Mesendoderm (in vitro differentiated cells): ENCODE measurements around the gene CACNB1.
A peak's percentile ranks its signal among the peaks of the same experiment; 100 is the strongest.

ENCODE experiments used
- DNase-seq: peaks from one replicate; pipeline ENCODE4 v3.0.0; 2013
- H2AK5ac ChIP-seq: 2 replicates; pipeline ENCODE4 v1.6.1; 2013; ENCODE audit warnings: low read length, inconsistent platforms
- H2BK120ac ChIP-seq: 2 replicates; pipeline ENCODE4 v1.6.1; 2013; ENCODE audit warnings: low read depth, mild to moderate bottlenecking, low read length, moderate library complexity, mixed read lengths
- H2BK15ac ChIP-seq: replicated peaks from 2 replicates; pipeline ENCODE4 v1.6.1; 2013; ENCODE audit warnings: low read depth, mild to moderate bottlenecking, moderate library complexity
- H2BK5ac ChIP-seq: 2 replicates; pipeline ENCODE4 v1.6.1; 2013; ENCODE audit warnings: low read length, inconsistent platforms
- H3K18ac ChIP-seq: 2 replicates; pipeline ENCODE4 v1.6.1; 2013; ENCODE audit warnings: mild to moderate bottlenecking, low read length, mixed read lengths
- H3K23ac ChIP-seq: one replicate; pipeline ENCODE4 v1.6.1; 2013; ENCODE audit warnings: low read length
- H3K27ac ChIP-seq: 2 replicates; pipeline ENCODE4 v1.5.1; 2013; ENCODE audit warnings: low read depth, mild to moderate bottlenecking, inconsistent platforms, low read length, moderate library complexity
- H3K27me3 ChIP-seq: 2 replicates; pipeline ENCODE4 v1.6.1; 2013; ENCODE audit warnings: low read length, control low read depth, mild to moderate bottlenecking, inconsistent platforms; ENCODE audit not compliant: insufficient read depth, poor library complexity
- H3K36me3 ChIP-seq: 2 replicates; pipeline ENCODE4 v1.6.1; 2013; ENCODE audit warnings: low read length, inconsistent platforms; ENCODE audit not compliant: control insufficient read depth, insufficient read depth
- H3K4ac ChIP-seq: one replicate; pipeline ENCODE4 v1.6.1; 2013; ENCODE audit warnings: low read depth, mild to moderate bottlenecking, low read length, moderate library complexity
- H3K4me1 ChIP-seq: 2 replicates; pipeline ENCODE4 v1.6.1; 2013; ENCODE audit warnings: low read depth, low read length, inconsistent platforms; ENCODE audit not compliant: control insufficient read depth
- H3K4me2 ChIP-seq: 2 replicates; pipeline ENCODE4 v1.6.1; 2013; ENCODE audit warnings: low read length
- H3K4me3 ChIP-seq: 2 replicates; pipeline ENCODE4 v1.5.1; 2013; ENCODE audit warnings: mild to moderate bottlenecking, low read length
- H3K56ac ChIP-seq: one replicate; pipeline ENCODE4 v1.6.1; 2013; ENCODE audit warnings: low read length
- H3K79me1 ChIP-seq: 2 replicates; pipeline ENCODE4 v1.6.1; 2013; ENCODE audit warnings: low read length, inconsistent platforms
- H3K79me2 ChIP-seq: 2 replicates; pipeline ENCODE4 v1.6.1; 2013; ENCODE audit warnings: mild to moderate bottlenecking, low read length; ENCODE audit not compliant: control insufficient read depth, insufficient read depth
- H3K9ac ChIP-seq: 2 replicates; pipeline ENCODE4 v1.6.1; 2013; ENCODE audit warnings: low read length, inconsistent platforms
- H4K5ac ChIP-seq: one replicate; pipeline ENCODE4 v1.6.1; 2013; ENCODE audit warnings: low read length
- H4K8ac ChIP-seq: one replicate; pipeline ENCODE4 v1.6.1; 2013; ENCODE audit warnings: low read depth, mild to moderate bottlenecking, control low read depth, low read length, moderate library complexity
- WGBS: extraction: QIAGEN DNeasy Blood & Tissue Kit; methylation state at CpG from one replicate; pipeline ENCODE4 v1.1.7; 2013; ENCODE audit warnings: low lambda C conversion rate, missing lambda C conversion rate; ENCODE audit not compliant: insufficient coverage; ENCODE audit errors: extremely low coverage; 5-methylcytosine and 5-hydroxymethylcytosine counted together

The CACNB1 gene

GRCh38 chr17:39223907-39224777 lies 26.7 kb upstream of the CACNB1 start:
- no CpG with 5 or more reads among the region's 33 CpGs for WGBS
- peaks cover 26% of the 10 kb centered on the region for H3K27me3 ChIP-seq
- no peaks in the 10 kb centered on the region for H3K79me1 ChIP-seq
- H4K5ac ChIP-seq: no peak overlapping the region
- H2BK120ac ChIP-seq: no peak overlapping the region
- no peaks in the 10 kb centered on the region for H3K79me2 ChIP-seq
- H2AK5ac ChIP-seq: no peak overlapping the region
- H2BK15ac ChIP-seq: no peak overlapping the region
- H3K23ac ChIP-seq: no peak overlapping the region
- no peak overlapping the region for H4K8ac ChIP-seq
- H3K4me2 ChIP-seq: peak overlapping the region; percentile 64
- no peak overlapping the region for H2BK5ac ChIP-seq
- peaks cover 3% of the 10 kb centered on the region for H3K4me1 ChIP-seq
- H3K36me3 ChIP-seq: no peaks in the 10 kb centered on the region
- no peak overlapping the region for H3K4me3 ChIP-seq
- H3K9ac ChIP-seq: peak overlapping the region; percentile 45
- DNase-seq: no peak
- no peak overlapping the region for H3K27ac ChIP-seq
- H3K56ac ChIP-seq: peak overlapping the region; percentile 42
- H3K18ac ChIP-seq: no peak overlapping the region
- H3K4ac ChIP-seq: no peak overlapping the region

GRCh38 chr17:39222866-39223834 lies 25.7 kb upstream of the CACNB1 start:
- H3K27me3 ChIP-seq: peaks cover 30% of the 10 kb centered on the region
- H3K18ac ChIP-seq: no peak overlapping the region
- H3K4me1 ChIP-seq: peaks cover 3% of the 10 kb centered on the region
- no peak overlapping the region for H3K4me3 ChIP-seq
- H3K4ac ChIP-seq: no peak overlapping the region
- no peaks in the 10 kb centered on the region for H3K36me3 ChIP-seq
- no peak for DNase-seq
- H3K79me1 ChIP-seq: no peaks in the 10 kb centered on the region
- H3K79me2 ChIP-seq: no peaks in the 10 kb centered on the region
- H4K5ac ChIP-seq: no peak overlapping the region
- WGBS: no CpG with 5 or more reads among the region's 9 CpGs
- H3K9ac ChIP-seq: no peak overlapping the region
- H4K8ac ChIP-seq: no peak overlapping the region
- no peak overlapping the region for H2AK5ac ChIP-seq
- no peak overlapping the region for H3K56ac ChIP-seq
- no peak overlapping the region for H2BK5ac ChIP-seq
- H3K27ac ChIP-seq: no peak overlapping the region
- H3K23ac ChIP-seq: no peak overlapping the region
- no peak overlapping the region for H2BK15ac ChIP-seq
- no peak overlapping the region for H2BK120ac ChIP-seq
- no peak overlapping the region for H3K4me2 ChIP-seq

GRCh38 chr17:39222151-39222550 lies 24.7 kb upstream of the CACNB1 start:
- DNase-seq: no peak
- no CpG with 5 or more reads among the region's 7 CpGs for WGBS
- H2AK5ac ChIP-seq: no peak overlapping the region
- H2BK120ac ChIP-seq: no peak overlapping the region
- H3K27me3 ChIP-seq: peaks cover 32% of the 10 kb centered on the region
- no peak overlapping the region for H3K4me2 ChIP-seq
- no peak overlapping the region for H2BK15ac ChIP-seq
- H4K5ac ChIP-seq: no peak overlapping the region
- no peaks in the 10 kb centered on the region for H3K79me2 ChIP-seq
- no peaks in the 10 kb centered on the region for H3K79me1 ChIP-seq
- peaks cover 3% of the 10 kb centered on the region for H3K4me1 ChIP-seq
- H3K9ac ChIP-seq: no peak overlapping the region
- H2BK5ac ChIP-seq: no peak overlapping the region
- no peak overlapping the region for H3K4me3 ChIP-seq
- H3K56ac ChIP-seq: no peak overlapping the region
- no peak overlapping the region for H3K23ac ChIP-seq
- no peak overlapping the region for H3K18ac ChIP-seq
- no peak overlapping the region for H3K27ac ChIP-seq
- no peak overlapping the region for H4K8ac ChIP-seq
- H3K4ac ChIP-seq: no peak overlapping the region
- no peaks in the 10 kb centered on the region for H3K36me3 ChIP-seq

- no peaks in the 10 kb centered on the region for H3K79me1 ChIP-seq
- H3K4me1 ChIP-seq: peaks cover 3% of the 10 kb centered on the region
- no peaks in the 10 kb centered on the region for H3K79me2 ChIP-seq
- H3K4me2 ChIP-seq: no peak overlapping the region
- no peak overlapping the region for H2BK120ac ChIP-seq
- H3K56ac ChIP-seq: no peak overlapping the region
- H3K4me3 ChIP-seq: no peak overlapping the region
- DNase-seq: no peak
- WGBS: no CpG with 5 or more reads among the region's 6 CpGs
- H4K8ac ChIP-seq: no peak overlapping the region
- H3K23ac ChIP-seq: no peak overlapping the region
- no peaks in the 10 kb centered on the region for H3K36me3 ChIP-seq
- no peak overlapping the region for H2AK5ac ChIP-seq
- H2BK15ac ChIP-seq: no peak overlapping the region
- no peak overlapping the region for H3K4ac ChIP-seq
- H3K9ac ChIP-seq: no peak overlapping the region
- H3K27ac ChIP-seq: no peak overlapping the region
- H2BK5ac ChIP-seq: no peak overlapping the region
- H4K5ac ChIP-seq: no peak overlapping the region
- peaks cover 32% of the 10 kb centered on the region for H3K27me3 ChIP-seq
- no peak overlapping the region for H3K18ac ChIP-seq
Measured at GRCh38 chr17:39221572-39221971, 24.1 kb upstream of the CACNB1 start.

- Histone ChIP-seq H2BK5ac (no peak overlapping the region), H3K79me2 (no peaks in the 10 kb centered on the region), H3K4me1 (no peaks in the 10 kb centered on the region), H2BK15ac (no peak overlapping the region), H3K4ac (no peak overlapping the region), H3K27ac (no peak overlapping the region), H3K56ac (no peak overlapping the region), H4K8ac (no peak overlapping the region), H3K79me1 (no peaks in the 10 kb centered on the region), H3K27me3 (peaks cover 21% of the 10 kb centered on the region), H3K23ac (peak overlapping the region; percentile 24), H4K5ac (no peak overlapping the region), H3K4me2 (no peak overlapping the region), H2BK120ac (no peak overlapping the region), H2AK5ac (no peak overlapping the region), H3K36me3 (no peaks in the 10 kb centered on the region), H3K4me3 (no peak overlapping the region), H3K9ac (no peak overlapping the region), H3K18ac (no peak overlapping the region)
- no peak for DNase-seq
- no CpG with 5 or more reads among the region's 8 CpGs for WGBS
Measured at GRCh38 chr17:39219647-39220154, 22.2 kb upstream of the CACNB1 start.
